ENCODE measurements around the gene NARS2.

Gene NARS2

GRCh38 chr11:78449866-78450265 lies 124.8 kb downstream of the NARS2 start:
- H3K9ac ChIP-seq (ENCODE audit: insufficient read length) = no peak overlapping the region
- TF ChIP-seq FOXP2 (optimal IDR thresholded peaks at IDR 0.05; ENCODE audit: control extremely low read depth, extremely low read length, insufficient read depth) (no peak), EZH2 (IDR thresholded peaks at IDR 0.05) (no peak)
- no peaks in the 10 kb centered on the region for H3K9me3 ChIP-seq (ENCODE audit: low read depth, low read length)
- no peak for DNase-seq (ENCODE audit: low read depth, low spot score)
- no peak overlapping the region for H3K4me3 ChIP-seq
- no peaks in the 10 kb centered on the region for H3K36me3 ChIP-seq (ENCODE audit: insufficient read depth, low read length)
- no peak overlapping the region for H3K27ac ChIP-seq

DNA sequence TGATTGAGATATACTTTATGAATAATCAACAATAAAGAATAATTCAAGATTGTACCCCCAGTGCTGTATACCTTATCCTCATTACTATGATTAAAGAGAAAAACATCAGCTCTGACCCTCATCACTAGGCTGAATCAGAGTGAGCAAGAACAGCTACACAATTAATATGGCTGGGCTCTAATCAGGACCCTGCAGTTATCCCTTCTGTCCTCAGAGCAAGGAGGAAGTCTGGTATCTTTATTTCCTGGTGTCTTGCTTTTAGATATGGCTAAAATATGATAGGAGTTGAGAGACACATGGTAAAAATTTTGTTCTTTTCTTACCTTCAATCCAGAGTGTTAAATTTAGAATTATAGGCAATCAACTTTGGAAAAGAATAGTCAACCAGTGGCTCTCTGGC lies 128.5 kb downstream of the NARS2 start:
- no peaks in the 10 kb centered on the region for H3K9me3 ChIP-seq (ENCODE audit: low read depth, low read length)

GRCh38 chr11:78444726-78445125 lies 129.9 kb downstream of the NARS2 start:
- no peak overlapping the region for H3K27ac ChIP-seq
- no peak for TF ChIP-seq POLR2AphosphoS5 (IDR thresholded peaks at IDR 0.05; ENCODE audit: borderline replicate concordance, low read depth, low read length)
- no peak for TF ChIP-seq EZH2 (IDR thresholded peaks at IDR 0.05)
- TF ChIP-seq FOXP2 (optimal IDR thresholded peaks at IDR 0.05; ENCODE audit: control extremely low read depth, extremely low read length, insufficient read depth) = no peak
- no peaks in the 10 kb centered on the region for H3K9me3 ChIP-seq (ENCODE audit: low read depth, low read length)
- H3K9ac ChIP-seq (ENCODE audit: insufficient read length) = no peak overlapping the region
- no peak overlapping the region for H3K4me3 ChIP-seq
- peaks cover 10% of the 10 kb centered on the region for H3K36me3 ChIP-seq (ENCODE audit: insufficient read depth, low read length)
- no peak for DNase-seq (ENCODE audit: low read depth, low spot score)

More for the DNA sequence above, 128.5 kb downstream of the NARS2 start:
- no peak for DNase-seq (ENCODE audit: low read depth, low spot score)
- Histone ChIP-seq H3K36me3 (ENCODE audit: insufficient read depth, low read length) (peaks cover 10% of the 10 kb centered on the region), H3K9ac (ENCODE audit: insufficient read length) (no peak overlapping the region), H3K4me3 (no peak overlapping the region), H3K27ac (no peak overlapping the region)
- no peak for TF ChIP-seq POLR2AphosphoS5 (IDR thresholded peaks at IDR 0.05; ENCODE audit: borderline replicate concordance, low read depth, low read length)
- TF ChIP-seq FOXP2 (optimal IDR thresholded peaks at IDR 0.05; ENCODE audit: control extremely low read depth, extremely low read length, insufficient read depth) = no peak
- no peak for TF ChIP-seq EZH2 (IDR thresholded peaks at IDR 0.05)

DNA sequence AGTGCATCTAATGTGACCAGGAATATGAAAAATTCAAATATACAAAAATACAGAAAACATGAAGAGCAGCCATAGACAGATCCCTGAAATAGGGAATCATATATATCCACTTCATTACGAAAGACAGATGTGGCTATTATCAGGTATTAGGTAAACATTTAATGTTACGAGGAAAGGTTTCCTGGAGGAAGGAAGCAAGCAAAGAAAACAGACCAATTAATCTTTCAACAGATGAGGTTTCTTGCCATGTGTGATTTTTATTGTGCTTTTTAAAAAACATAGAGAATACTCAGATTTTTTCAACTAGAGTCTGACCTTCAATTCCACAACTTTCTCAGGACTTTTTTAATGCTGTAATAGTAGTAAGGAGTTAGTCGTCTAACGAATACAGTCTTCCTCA lies 132.7 kb downstream of the NARS2 start:
- no peak for DNase-seq (ENCODE audit: low read depth, low spot score)
- Histone ChIP-seq H3K4me3 (no peak overlapping the region), H3K36me3 (ENCODE audit: insufficient read depth, low read length) (peaks cover 10% of the 10 kb centered on the region), H3K9me3 (ENCODE audit: low read depth, low read length) (no peaks in the 10 kb centered on the region), H3K27ac (no peak overlapping the region), H3K9ac (ENCODE audit: insufficient read length) (no peak overlapping the region)
- TF ChIP-seq EZH2 (IDR thresholded peaks at IDR 0.05) (no peak), POLR2AphosphoS5 (IDR thresholded peaks at IDR 0.05; ENCODE audit: borderline replicate concordance, low read depth, low read length) (no peak), FOXP2 (optimal IDR thresholded peaks at IDR 0.05; ENCODE audit: control extremely low read depth, extremely low read length, insufficient read depth) (no peak)

- no peak overlapping the region for H3K27ac ChIP-seq
- DNase-seq (ENCODE audit: low read depth, low spot score) = no peak
- H3K9me3 ChIP-seq (ENCODE audit: low read depth, low read length) = no peaks in the 10 kb centered on the region
Measured at GRCh38 chr11:78438298-78438975, 136.2 kb downstream of the NARS2 start.

GRCh38 chr11:78432956-78433355 lies 141.7 kb downstream of the NARS2 start:
- no peak for DNase-seq (ENCODE audit: low read depth, low spot score)
- no peak overlapping the region for H3K4me3 ChIP-seq
- H3K9ac ChIP-seq (ENCODE audit: insufficient read length) = no peak overlapping the region
- H3K9me3 ChIP-seq (ENCODE audit: low read depth, low read length) = no peaks in the 10 kb centered on the region
- H3K36me3 ChIP-seq (ENCODE audit: insufficient read depth, low read length) = no peaks in the 10 kb centered on the region
- no peak for TF ChIP-seq FOXP2 (optimal IDR thresholded peaks at IDR 0.05; ENCODE audit: control extremely low read depth, extremely low read length, insufficient read depth)
- TF ChIP-seq POLR2AphosphoS5 (IDR thresholded peaks at IDR 0.05; ENCODE audit: borderline replicate concordance, low read depth, low read length) = no peak
- TF ChIP-seq EZH2 (IDR thresholded peaks at IDR 0.05) = no peak
- no peak overlapping the region for H3K27ac ChIP-seq

More at GRCh38 chr11:78438298-78438975, 136.2 kb downstream of the NARS2 start:
- no peak overlapping the region for H3K4me3 ChIP-seq
- H3K9ac ChIP-seq (ENCODE audit: insufficient read length) = no peak overlapping the region
- H3K36me3 ChIP-seq (ENCODE audit: insufficient read depth, low read length) = peaks cover 6% of the 10 kb centered on the region
- no peak for TF ChIP-seq POLR2AphosphoS5 (IDR thresholded peaks at IDR 0.05; ENCODE audit: borderline replicate concordance, low read depth, low read length)
- no peak for TF ChIP-seq FOXP2 (optimal IDR thresholded peaks at IDR 0.05; ENCODE audit: control extremely low read depth, extremely low read length, insufficient read depth)
- no peak for TF ChIP-seq EZH2 (IDR thresholded peaks at IDR 0.05)

DNA sequence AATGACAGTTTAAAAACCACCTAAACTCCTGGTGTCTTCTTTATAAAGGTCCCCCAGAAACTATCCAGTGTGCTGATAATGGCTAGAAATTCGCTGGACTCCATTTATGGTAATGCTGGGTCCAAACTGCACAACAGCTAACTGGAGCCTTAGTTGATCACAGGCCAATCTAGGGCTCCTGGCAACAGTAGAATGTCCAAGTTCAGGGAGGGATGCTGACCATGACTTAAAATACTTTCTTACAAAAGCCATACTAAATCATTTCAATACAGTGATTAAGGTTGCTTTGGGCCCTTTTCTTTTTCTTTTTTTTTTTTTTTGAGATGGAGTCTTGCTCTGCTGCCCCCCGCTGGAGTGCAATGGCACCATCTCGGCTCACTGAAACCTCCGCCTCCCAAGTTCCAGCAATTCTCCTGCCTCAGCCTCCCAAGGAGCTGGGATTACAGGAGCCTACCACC lies 142.6 kb downstream of the NARS2 start:
- Histone ChIP-seq H3K27ac (no peak overlapping the region), H3K36me3 (ENCODE audit: insufficient read depth, low read length) (no peaks in the 10 kb centered on the region), H3K9me3 (ENCODE audit: low read depth, low read length) (no peaks in the 10 kb centered on the region), H3K9ac (ENCODE audit: insufficient read length) (no peak overlapping the region), H3K4me3 (no peak overlapping the region)
- no peak for TF ChIP-seq EZH2 (IDR thresholded peaks at IDR 0.05)
- TF ChIP-seq FOXP2 (optimal IDR thresholded peaks at IDR 0.05; ENCODE audit: control extremely low read depth, extremely low read length, insufficient read depth) = no peak
- TF ChIP-seq POLR2AphosphoS5 (IDR thresholded peaks at IDR 0.05; ENCODE audit: borderline replicate concordance, low read depth, low read length) = no peak
- no peak for DNase-seq (ENCODE audit: low read depth, low spot score)

GRCh38 chr11:78429660-78430059 lies 145.0 kb downstream of the NARS2 start:
- Histone ChIP-seq H3K4me3 (no peak overlapping the region), H3K36me3 (ENCODE audit: insufficient read depth, low read length) (no peaks in the 10 kb centered on the region), H3K9me3 (ENCODE audit: low read depth, low read length) (no peaks in the 10 kb centered on the region), H3K9ac (ENCODE audit: insufficient read length) (no peak overlapping the region), H3K27ac (no peak overlapping the region)
- TF ChIP-seq POLR2AphosphoS5 (IDR thresholded peaks at IDR 0.05; ENCODE audit: borderline replicate concordance, low read depth, low read length) (no peak), FOXP2 (optimal IDR thresholded peaks at IDR 0.05; ENCODE audit: control extremely low read depth, extremely low read length, insufficient read depth) (no peak), EZH2 (IDR thresholded peaks at IDR 0.05) (no peak)
- no peak for DNase-seq (ENCODE audit: low read depth, low spot score)

DNA sequence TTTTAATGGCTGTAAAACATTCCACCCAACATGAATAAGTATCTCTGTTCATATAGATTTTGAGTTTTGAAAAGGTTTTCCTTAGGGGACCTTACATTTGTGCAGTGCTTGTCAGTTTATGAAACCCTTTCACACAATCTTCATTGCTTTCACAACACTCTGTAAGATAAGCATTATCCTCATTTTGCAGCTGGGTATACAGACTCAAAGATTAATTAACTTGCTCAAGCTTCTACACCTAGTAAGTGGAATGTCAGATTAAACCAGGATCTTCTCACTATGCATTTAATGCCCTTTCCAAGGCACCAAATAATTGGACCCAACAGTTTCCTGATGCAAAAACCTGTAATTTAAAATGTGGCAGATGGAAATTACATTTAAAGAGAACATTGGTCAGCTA lies 145.5 kb downstream of the NARS2 start:
- Histone ChIP-seq H3K27ac (no peak overlapping the region), H3K4me3 (no peak overlapping the region), H3K9ac (ENCODE audit: insufficient read length) (no peak overlapping the region), H3K36me3 (ENCODE audit: insufficient read depth, low read length) (no peaks in the 10 kb centered on the region), H3K9me3 (ENCODE audit: low read depth, low read length) (no peaks in the 10 kb centered on the region)
- TF ChIP-seq EZH2 (IDR thresholded peaks at IDR 0.05) (no peak), FOXP2 (optimal IDR thresholded peaks at IDR 0.05; ENCODE audit: control extremely low read depth, extremely low read length, insufficient read depth) (no peak), POLR2AphosphoS5 (IDR thresholded peaks at IDR 0.05; ENCODE audit: borderline replicate concordance, low read depth, low read length) (no peak)
- DNase-seq (ENCODE audit: low read depth, low spot score) = no peak
